SJSA1 (cell line): ENCODE data around the gene TMEM225B. TPM values are rescaled to one million over a fixed set of nuclear protein-coding genes. Genes with fewer than 3 reads are reported as not detected.
"Not testable (repeated sequence)": the region's sequence is repeated elsewhere in the genome, so short reads cannot be mapped to it uniquely, and the experiment has no call there.

ENCODE experiments used
- DNase-seq, 2 experiments: peaks; one replicate each; pipeline ENCODE4 v3.0.0-alpha.2; 2015 to 2020; ENCODE audit warnings: low spot score in 2 of 2, low read depth in 1 of 2
- H3K27ac ChIP-seq: fragments of 250-450 bp; sonication (Bioruptor Pico); 2 replicates; pipeline ENCODE4 v1.5.1; 2020; ENCODE audit warnings: mild to moderate bottlenecking, moderate library complexity
- H3K27me3 ChIP-seq: fragments of 250-450 bp; sonication (Bioruptor Pico); replicated peaks from 2 replicates; pipeline ENCODE4 v1.5.1; 2020; ENCODE audit warnings: mild to moderate bottlenecking, moderate library complexity
- H3K36me3 ChIP-seq: fragments of 250-450 bp; sonication (Bioruptor Pico); 2 replicates; pipeline ENCODE4 v1.5.1; 2020; ENCODE audit warnings: mild to moderate bottlenecking
- H3K4me1 ChIP-seq: fragments of 250-450 bp; sonication (Bioruptor Pico); replicated peaks from 2 replicates; pipeline ENCODE4 v1.6.1; 2021; ENCODE audit warnings: mild to moderate bottlenecking
- H3K4me3 ChIP-seq: fragments of 250-450 bp; sonication (Bioruptor Pico); 2 replicates; pipeline ENCODE4 v1.5.1; 2020; ENCODE audit warnings: mild to moderate bottlenecking
- H3K9me3 ChIP-seq: fragments of 250-450 bp; sonication (Bioruptor Pico); replicated peaks from 2 replicates; pipeline ENCODE4 v1.5.1; 2020; ENCODE audit warnings: mild to moderate bottlenecking
- total RNA-seq: library from RNA; depleted of rRNA; stranded (reverse); fragments of >200 nt; shearing (Covaris generic); gene quantifications from 2 replicates; pipeline ENCODE4 v1.2.3, GENCODE V29; 2014

TMEM225B gene
- total RNA-seq, 1 experiment from 2014 or later: 1.1 TPM

GRCh38 chr7:99623091-99623693 is 25.1 kb downstream of the TMEM225B start:
- peak; percentile 96 to 99 for DNase-seq
- peaks cover 86% of the 10 kb centered on the region for H3K36me3 ChIP-seq

GRCh38 chr7:99623702-99624447 is 25.8 kb downstream of the TMEM225B start:
- H3K4me3 ChIP-seq: no peak overlapping the region
- peak overlapping the region; percentile 64 for H3K27ac ChIP-seq
- no peaks in the 10 kb centered on the region for H3K9me3 ChIP-seq
- peaks cover 78% of the 10 kb centered on the region for H3K4me1 ChIP-seq
- no peaks in the 10 kb centered on the region for H3K27me3 ChIP-seq
- peaks cover 93% of the 10 kb centered on the region for H3K36me3 ChIP-seq
- peak in 1 of 2 experiments; percentile 20 for DNase-seq

More at GRCh38 chr7:99623091-99623693, 25.1 kb downstream of the TMEM225B start:
- no peak overlapping the region for H3K4me3 ChIP-seq
- peaks cover 85% of the 10 kb centered on the region for H3K4me1 ChIP-seq
- no peaks in the 10 kb centered on the region for H3K9me3 ChIP-seq
- no peaks in the 10 kb centered on the region for H3K27me3 ChIP-seq
- H3K27ac ChIP-seq: peak overlapping the region; percentile 64

GRCh38 chr7:99624484-99624883 is 26.4 kb downstream of the TMEM225B start:
- peak overlapping the region; percentile 64 for H3K27ac ChIP-seq
- H3K9me3 ChIP-seq: no peaks in the 10 kb centered on the region
- peak; percentile 9 to 39 for DNase-seq
- H3K4me1 ChIP-seq: peaks cover 72% of the 10 kb centered on the region
- H3K36me3 ChIP-seq: peaks cover 93% of the 10 kb centered on the region
- H3K4me3 ChIP-seq: no peak overlapping the region
- H3K27me3 ChIP-seq: no peaks in the 10 kb centered on the region

DNA sequence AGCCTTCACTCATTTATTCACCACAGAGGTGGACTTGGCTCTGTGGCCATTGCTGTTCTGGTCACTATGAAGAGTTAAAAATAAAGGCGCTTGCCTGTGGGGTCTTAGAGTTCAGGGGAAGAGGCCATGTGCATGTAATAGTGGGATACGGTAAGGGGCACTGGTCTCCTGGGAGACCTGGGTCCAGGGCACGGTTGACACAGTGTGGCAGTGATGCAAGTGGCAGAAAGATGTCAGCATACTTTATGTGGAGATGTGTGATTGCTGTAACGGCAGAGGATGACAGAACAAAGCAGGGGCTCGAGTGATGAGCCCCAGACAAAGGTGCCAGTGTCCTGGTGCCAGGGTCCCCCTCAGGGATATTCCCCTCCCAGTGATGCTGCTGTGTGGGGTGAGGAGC is 27.3 kb downstream of the TMEM225B start:
- Histone ChIP-seq H3K27ac (no peak overlapping the region), H3K4me1 (peaks cover 64% of the 10 kb centered on the region), H3K27me3 (no peaks in the 10 kb centered on the region), H3K9me3 (no peaks in the 10 kb centered on the region), H3K4me3 (no peak overlapping the region), H3K36me3 (peaks cover 93% of the 10 kb centered on the region)
- no peak for DNase-seq

DNA sequence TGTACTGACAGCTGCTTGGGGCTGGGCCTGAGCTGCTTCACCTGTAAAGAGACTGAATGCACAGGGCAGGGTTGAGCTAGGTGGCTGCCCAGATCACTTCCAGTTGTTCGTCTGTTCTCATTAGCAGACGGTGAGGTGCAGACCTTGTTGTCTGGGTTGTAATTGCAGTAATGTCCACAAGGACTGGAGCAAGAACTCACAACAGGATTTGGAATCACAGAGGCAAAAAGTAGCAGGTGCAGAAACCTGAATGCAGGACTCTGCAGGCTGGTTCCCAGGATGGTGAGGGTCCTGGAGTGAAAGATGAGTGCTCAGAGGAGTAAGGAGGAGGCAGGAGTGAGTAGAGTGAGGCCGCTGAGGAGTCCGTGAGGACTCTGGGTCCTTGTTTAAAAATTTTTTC is 27.9 kb downstream of the TMEM225B start:
- Histone ChIP-seq H3K27ac (no peak overlapping the region), H3K4me1 (peaks cover 57% of the 10 kb centered on the region), H3K36me3 (peaks cover 93% of the 10 kb centered on the region), H3K4me3 (no peak overlapping the region), H3K9me3 (no peaks in the 10 kb centered on the region), H3K27me3 (no peaks in the 10 kb centered on the region)
- DNase-seq: no peak

- Histone ChIP-seq H3K27me3 (0 out of 2 replicates have a peak, but pooled peaks cover 2% of the 10 kb centered on the region), H3K36me3 (peaks cover 93% of the 10 kb centered on the region), H3K4me1 (peaks cover 50% of the 10 kb centered on the region), H3K27ac (no peak overlapping the region), H3K9me3 (no peaks in the 10 kb centered on the region), H3K4me3 (no peak overlapping the region)
- no peak for DNase-seq
Measured at GRCh38 chr7:99626661-99627060, 28.6 kb downstream of the TMEM225B start.

DNA sequence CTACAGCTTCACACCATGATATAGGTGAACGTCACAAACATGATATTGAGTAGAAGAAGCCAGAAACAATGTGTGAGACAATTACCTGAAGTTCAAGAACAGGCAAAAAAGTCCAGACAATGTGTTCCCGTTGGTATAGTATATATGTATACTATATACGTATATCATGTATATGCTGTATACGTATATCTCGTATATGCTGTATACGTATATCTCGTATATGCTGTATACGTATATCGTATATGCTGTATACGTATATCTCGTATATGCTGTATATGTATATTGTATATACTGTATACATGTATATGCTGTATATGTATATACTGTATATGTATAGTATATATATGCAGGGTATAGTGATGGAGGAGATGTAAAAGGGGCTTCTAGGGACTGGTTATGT is 29.4 kb downstream of the TMEM225B start:
- Histone ChIP-seq H3K4me1 (peaks cover 42% of the 10 kb centered on the region), H3K4me3 (no peak overlapping the region), H3K27me3 (0 out of 2 replicates have a peak, but pooled peaks cover 2% of the 10 kb centered on the region), H3K27ac (no peak overlapping the region), H3K9me3 (no peaks in the 10 kb centered on the region), H3K36me3 (peaks cover 93% of the 10 kb centered on the region)
- no peak for DNase-seq

GRCh38 chr7:99628471-99629465 is 30.7 kb downstream of the TMEM225B start:
- no peak for DNase-seq
- Histone ChIP-seq H3K36me3 (peaks cover 97% of the 10 kb centered on the region), H3K27ac (no peak overlapping the region), H3K4me1 (peaks cover 32% of the 10 kb centered on the region), H3K9me3 (no peaks in the 10 kb centered on the region), H3K27me3 (0 out of 2 replicates have a peak, but pooled peaks cover 2% of the 10 kb centered on the region), H3K4me3 (no peak overlapping the region)

GRCh38 chr7:99629643-99630042 is 31.6 kb downstream of the TMEM225B start:
- Histone ChIP-seq H3K4me1 (peaks cover 23% of the 10 kb centered on the region), H3K27me3 (0 out of 2 replicates have a peak, but pooled peaks cover 2% of the 10 kb centered on the region), H3K9me3 (no peaks in the 10 kb centered on the region), H3K36me3 (peaks cover 97% of the 10 kb centered on the region), H3K27ac (no peak overlapping the region), H3K4me3 (no peak overlapping the region)
- DNase-seq: no peak

DNA sequence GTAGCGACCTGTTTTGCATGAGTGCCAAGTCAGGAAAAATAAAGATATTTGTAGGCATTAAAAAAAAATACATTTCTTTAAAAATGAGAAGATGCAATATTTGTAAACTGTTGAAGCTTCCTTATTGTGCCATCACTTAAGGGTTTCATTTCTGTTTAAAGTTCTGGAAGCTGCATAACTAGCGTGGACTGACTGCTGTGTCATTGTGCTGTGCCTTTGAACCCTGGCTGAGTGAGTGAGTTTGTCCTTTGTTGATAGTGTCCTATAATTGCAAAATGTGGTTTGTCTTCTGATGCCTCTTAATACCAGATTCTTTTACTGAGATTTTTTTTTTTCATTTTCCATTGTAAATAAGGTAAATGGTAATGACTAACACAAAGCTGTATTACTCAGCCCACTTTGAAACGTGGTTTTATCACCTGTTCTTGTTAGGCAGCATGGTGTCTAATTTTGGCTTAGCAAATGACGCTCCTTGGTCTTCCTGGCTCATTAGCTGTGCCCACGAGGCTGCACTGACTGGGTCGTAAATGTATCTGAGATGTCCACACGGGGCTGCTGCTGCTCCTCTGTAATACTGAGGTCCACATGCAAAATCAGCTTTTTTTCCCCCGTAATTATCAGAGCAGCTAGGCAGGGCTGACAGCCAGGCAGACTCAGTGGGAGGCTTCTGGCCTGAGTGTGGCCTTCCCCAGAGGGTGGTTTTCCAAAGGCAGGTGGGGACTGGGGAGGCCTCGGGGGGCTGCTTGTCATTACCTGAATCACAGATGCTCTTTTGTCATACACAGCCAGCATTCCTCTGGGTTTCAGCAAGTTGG is 33.4 kb downstream of the TMEM225B start:
- DNase-seq: no peak
- Histone ChIP-seq H3K36me3 (peaks cover 80% of the 10 kb centered on the region), H3K9me3 (no peaks in the 10 kb centered on the region), H3K4me3 (no peak overlapping the region), H3K27me3 (0 out of 2 replicates have a peak, but pooled peaks cover 2% of the 10 kb centered on the region), H3K27ac (no peak overlapping the region), H3K4me1 (peaks cover 6% of the 10 kb centered on the region)

DNA sequence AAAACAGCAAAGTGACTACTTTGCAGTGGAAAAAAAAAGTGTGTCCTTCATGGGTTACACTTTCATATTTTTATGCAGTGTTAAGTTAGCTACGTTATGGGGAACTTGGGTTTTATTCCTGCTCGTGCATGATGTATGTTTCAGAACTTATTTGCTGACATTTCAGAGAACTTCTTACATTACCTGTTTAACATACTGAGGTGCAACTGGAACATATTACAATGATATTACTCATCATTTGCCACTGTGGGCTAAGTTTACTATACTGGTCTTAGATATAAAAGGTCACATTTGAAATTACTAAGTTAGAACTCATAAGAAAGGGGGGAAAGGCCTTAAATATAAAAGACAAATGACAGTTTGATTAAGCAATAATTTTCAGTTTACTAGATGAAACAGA is 39.3 kb downstream of the TMEM225B start:
- H3K4me3 ChIP-seq, H3K27ac ChIP-seq, H3K9me3 ChIP-seq, H3K4me1 ChIP-seq, H3K27me3 ChIP-seq, DNase-seq: not testable (repeated sequence)
- peaks cover 27% of the 10 kb centered on the region for H3K36me3 ChIP-seq

DNA sequence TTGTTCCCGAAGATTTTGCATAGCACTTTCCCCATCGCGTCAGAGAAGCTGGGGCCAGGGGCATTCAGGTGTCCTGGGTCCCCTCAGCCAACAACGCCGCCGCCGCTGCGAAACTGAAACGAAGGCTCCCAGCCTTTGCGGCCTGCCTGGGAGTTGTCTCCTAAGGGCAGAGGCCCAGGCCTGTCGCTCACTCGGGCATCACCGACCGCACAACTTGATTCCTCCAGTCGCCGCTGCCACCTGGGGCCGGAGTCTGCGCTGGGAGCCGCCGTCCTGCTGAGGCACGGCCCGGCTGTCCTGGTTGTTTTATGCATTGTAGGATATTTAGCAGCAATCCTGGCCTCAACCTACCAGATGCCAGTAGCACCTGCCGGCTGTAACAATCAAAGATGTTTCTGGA is 40.7 kb downstream of the TMEM225B start:
- no peaks in the 10 kb centered on the region for H3K27me3 ChIP-seq
- no peaks in the 10 kb centered on the region for H3K4me1 ChIP-seq
- peaks cover 17% of the 10 kb centered on the region for H3K36me3 ChIP-seq
- no peak for DNase-seq
- H3K9me3 ChIP-seq: no peaks in the 10 kb centered on the region
- no peak overlapping the region for H3K27ac ChIP-seq
- no peak overlapping the region for H3K4me3 ChIP-seq

- DNase-seq: no peak
- no peak overlapping the region for H3K4me3 ChIP-seq
- H3K4me1 ChIP-seq: no peaks in the 10 kb centered on the region
- H3K36me3 ChIP-seq: peaks cover 11% of the 10 kb centered on the region
- H3K27ac ChIP-seq: no peak overlapping the region
- no peaks in the 10 kb centered on the region for H3K27me3 ChIP-seq
- H3K9me3 ChIP-seq: no peaks in the 10 kb centered on the region
Measured at GRCh38 chr7:99639267-99639666, 41.2 kb downstream of the TMEM225B start.
